ENCODE results near the gene DOCK2.

GRCh38 chr5:169933127-169933526 lies 296.1 kb downstream of the DOCK2 start:
- TF ChIP-seq CTCF (IDR thresholded peaks at IDR 0.05) (no peak), POLR2A (IDR thresholded peaks at IDR 0.05) (no peak)

All from upper lobe of left lung (tissue), 4 donors.